HS-27A (cell line): ENCODE data around the gene SRRM2.

Experiments used
- DNase-seq: peaks from one replicate; pipeline ENCODE4 v3.0.0-alpha.2; 2012; ENCODE audit warnings: low read depth, missing footprints

Gene SRRM2

DNA sequence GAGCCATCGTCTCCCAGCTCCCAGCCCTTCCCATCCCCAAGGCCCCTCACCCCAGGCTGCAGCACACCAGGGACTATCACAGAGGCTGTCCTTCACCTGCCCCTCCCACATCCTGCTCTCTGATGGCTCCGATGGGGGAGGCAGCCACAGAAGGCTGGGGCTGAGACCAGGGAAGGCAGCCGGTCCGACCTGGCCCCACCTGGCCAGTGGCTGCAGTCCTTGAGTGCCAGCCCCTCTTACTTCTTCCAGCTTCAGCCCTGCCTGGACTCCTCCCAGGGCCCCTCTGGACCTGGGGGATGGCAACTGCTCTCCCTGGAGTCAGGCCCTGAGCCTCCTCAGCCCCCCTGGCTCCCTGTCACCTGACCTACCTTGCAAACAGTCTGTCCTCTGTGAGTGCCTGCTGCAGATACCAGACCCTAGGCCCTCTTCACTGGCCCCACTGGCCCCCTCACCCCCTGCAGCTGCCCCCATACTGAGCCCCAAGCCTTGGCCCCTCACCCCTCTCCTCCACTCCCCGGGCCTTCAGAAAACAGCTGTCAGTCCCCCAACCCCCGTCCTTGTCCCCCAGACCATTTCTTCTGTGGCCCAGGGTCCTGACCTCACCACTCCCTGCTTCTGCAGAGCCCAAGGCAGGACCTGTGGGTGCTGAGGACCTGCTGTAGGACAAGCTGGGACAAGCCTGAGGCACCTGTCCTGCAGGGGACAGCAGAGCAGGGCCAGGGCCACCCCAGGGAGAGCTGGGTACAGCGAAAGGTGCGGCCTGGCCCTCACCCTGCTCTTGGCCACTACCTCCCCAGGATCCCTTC, 12.6 kb upstream of the SRRM2 start:
- DNase-seq = no peak

- no peak for DNase-seq
Observed at GRCh38 chr16:2740476-2740875, 12.0 kb upstream of the SRRM2 start.

DNA sequence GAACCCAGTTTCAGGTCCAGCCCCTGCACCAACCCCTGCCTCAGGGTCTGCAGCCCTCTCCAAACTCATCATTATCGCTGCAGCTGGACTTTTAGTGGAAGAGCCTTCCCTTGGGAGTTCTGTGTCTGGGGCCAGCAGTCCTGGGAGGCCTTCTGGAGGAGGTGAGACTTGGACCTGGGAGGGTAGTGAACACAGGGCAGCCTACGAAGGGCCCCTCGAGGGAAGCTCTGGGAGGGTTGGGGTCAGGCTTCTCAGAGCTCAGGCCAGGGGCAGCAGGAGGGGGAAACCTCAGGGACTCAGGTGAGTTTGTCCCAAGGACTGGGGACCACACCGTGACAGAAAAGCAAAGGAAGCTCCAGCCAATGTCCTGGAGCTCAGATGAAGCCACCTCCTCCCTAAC, 11.3 kb upstream of the SRRM2 start:
- no peak for DNase-seq

DNA sequence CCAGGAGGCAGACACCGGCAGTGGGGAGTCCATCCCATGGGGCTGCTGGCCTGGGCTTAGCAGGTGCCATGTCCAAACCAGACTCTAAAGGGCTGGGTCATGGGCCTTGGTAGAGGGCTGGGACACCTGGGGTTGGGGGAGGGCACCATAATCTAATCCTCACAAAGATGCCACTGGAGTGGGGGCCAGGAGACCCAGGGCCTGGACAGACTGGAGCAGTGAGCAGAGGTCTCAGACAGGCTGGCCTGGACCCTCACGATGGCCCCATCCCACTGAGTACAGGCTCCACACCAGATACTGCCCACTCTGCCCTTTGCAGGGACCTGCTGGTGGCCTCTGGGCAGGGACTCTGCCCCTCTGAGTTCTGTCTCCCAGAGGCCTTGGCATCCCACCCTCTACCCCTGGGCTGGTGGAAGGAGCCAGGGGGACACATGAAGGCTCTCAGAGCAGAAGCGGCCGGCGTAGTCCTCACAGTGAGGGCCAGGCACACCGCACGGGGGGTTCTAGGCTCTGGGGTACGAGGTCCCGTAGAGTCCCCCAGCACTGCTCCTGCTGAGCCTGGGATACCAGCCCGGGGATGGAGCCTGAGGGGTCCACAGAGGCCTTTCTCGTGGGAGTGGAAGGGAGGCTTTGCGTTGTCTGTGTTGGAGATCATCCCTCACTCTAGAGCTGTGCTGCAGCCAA, 10.0 kb upstream of the SRRM2 start:
- no peak for DNase-seq

- no peak for DNase-seq
Observed at GRCh38 chr16:2743007-2743810, 9.2 kb upstream of the SRRM2 start.

- no peak for DNase-seq
Observed at GRCh38 chr16:2744711-2745110, 7.7 kb upstream of the SRRM2 start.

DNA sequence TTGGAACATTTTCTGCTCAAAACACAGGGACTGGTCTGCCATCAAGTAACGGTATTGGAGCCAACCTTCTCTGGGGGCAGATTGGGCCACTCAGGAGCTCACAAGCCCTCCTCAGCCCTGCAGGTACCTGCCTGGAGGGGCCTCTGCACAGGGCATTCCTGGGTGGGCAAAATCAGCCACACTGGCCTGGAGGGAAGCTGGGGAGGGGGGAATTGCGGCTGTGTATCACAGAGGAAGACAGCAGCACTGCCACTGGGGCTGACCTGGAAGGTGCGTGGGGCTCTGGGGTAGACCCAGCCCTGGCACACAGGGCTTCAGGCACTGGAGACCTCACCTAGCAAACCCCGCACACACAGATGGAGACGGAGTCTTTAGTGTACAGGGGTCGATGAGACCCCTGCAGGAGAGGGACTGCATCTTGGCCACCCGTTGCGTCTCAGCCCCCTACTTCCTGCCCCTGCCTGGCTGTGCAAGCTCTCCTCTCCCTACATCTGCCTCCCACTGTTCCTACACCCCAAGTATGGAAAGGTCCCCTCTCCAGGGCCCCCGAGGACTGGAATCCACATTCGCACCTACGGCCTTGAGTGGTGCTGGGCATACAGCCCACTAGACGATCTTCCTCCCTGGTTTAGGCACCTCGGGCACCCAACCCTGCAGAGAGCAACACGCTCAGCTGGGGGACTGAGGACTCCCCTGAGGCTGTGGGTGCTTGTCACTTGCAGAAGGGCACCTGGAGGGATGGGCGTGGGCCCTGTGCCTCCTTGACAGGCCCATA, 7.1 kb upstream of the SRRM2 start:
- DNase-seq = no peak

GRCh38 chr16:2745961-2746360, 6.5 kb upstream of the SRRM2 start:
- DNase-seq = no peak

DNA sequence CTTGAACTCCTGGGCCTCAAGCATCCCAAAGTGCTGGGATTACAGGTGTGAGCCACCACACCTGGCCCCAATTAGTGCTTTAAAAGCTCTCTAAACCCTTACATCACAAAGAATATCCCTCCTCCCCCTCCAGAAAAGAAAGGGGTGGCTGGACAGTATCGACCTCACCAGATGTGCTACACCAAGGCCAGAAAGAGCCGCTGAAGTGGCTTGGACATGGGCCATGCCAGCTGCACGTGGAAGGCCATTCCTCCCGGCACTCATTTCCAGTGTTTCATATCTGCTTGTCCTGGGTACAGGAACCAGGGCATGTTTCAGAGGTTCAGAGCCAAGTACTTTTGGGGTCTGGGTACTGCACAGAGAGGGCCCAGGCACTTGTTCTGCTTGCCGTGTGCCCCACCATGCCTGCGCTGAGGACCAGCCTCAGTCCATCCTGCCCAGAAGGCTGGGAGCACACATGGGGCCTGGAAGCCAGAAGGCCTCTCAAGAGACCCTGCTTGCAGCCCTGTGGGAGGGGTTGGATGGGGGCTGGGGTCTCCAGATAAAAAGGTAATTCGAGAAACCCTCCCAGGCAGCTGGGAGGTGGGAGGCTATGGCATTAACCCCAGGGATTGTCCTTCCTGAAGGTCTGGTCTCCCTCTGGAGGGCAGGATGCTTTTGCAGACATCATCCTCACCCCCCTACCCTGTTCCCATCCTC, 3.5 kb upstream of the SRRM2 start:
- no peak for DNase-seq

DNA sequence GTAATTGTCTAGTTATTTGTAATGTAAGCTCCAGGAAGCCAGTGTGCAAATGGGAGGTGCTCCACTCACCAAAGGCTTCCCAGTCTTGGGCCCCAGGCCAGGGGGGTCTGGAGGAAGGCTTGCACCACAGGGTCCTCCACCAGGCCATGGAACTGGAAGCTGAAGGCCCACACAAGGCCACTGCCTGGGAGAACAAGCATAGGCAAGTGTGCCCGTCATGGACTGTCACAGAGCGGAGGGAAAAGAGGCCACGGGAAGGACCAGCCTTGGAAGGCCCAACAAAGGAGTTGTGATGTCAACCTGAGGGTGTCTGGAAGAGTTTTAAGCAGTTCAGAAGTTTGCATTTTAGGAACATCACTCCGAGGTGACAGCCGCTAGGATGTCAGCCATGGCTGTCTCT, 3.0 kb upstream of the SRRM2 start:
- DNase-seq = no peak

- DNase-seq = no peak
Observed at GRCh38 chr16:2749936-2750335, 2.5 kb upstream of the SRRM2 start.

DNA sequence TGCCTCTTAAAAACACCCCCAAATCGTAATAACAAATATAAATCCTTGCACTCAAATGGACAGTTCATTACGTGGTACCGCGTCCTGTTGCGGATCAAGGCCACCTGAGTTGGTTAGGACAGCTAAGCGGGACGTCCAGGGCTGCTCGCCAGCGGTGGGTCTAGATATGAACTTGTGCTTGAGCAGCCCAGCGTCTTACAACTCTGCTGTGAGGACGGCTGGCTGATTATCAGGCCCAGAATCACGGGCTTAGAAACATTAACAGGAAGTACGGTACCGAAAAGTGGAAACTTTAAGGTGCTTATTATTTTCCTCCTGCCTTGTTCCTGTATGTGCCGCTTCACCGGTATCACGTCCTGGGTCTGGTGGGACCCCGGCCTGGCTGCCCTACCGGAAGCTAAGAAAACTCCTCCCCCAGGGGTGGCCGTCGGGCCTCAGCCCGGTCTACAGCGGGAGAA, 832 bp upstream of the SRRM2 start:
- DNase-seq = no peak

DNA sequence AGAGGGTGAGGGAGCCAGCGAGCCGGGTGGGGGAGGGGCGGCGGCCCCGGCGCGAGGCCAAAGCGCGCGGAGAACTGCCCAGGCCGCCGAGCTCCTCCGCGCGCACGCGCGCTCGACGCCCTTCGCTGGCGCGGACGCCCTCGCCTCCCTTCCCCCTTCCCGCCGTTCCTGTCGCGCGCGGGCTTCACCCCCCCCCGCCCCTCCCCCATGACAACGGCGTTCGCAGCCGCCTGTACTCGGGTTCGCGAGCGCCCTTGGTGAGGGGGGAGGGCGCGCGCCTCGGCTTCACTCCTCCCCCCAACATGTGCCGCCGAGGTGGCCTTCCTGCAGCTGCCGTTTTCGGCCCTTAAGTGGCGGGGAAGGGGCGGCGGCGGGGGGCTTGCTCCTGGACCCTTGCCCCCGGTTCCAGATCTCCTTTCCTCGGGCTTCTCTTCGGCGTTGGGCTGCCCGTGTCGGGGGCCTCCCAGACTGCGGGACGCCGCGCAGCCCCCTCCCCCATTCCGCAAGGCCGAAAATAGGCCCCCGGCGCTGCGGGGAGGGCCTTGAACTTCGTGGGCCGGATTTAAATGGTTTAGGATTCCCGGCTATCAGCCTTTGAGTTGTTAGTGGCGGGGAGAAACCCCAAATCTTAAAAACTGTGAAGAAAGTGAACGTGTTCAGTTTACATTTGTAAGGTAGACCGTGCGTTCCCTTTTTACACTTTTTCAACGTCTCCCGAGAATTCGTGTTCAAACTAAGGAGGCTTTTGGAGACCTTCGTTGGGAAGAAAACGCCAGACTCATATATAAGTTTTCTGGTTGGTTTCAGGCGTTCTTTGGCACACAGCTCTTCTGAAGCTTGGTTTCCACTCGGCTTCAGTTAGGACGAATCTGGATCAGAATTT, 653 bp downstream of the SRRM2 start:
- no peak for DNase-seq

GRCh38 chr16:2753733-2754020, 1.2 kb downstream of the SRRM2 start:
- no peak for DNase-seq

DNA sequence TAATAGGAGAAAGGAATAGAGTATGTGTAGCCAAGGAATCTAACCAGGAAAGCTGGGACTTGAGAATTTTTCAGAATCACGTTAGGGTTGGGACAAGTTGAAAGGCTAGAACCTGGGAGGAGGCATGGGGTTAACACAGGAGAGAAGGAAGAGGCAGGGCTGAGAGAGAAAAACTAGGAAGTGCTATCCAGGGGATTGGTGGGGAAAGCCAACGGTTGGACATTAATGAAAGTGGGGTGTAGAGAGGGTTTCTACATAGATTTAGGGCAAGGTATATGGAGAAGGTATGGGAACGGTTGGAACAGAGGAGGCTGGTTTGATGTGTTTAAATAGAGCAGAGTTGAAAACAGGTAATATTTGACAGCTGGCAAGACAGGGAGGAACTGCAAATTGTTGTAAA, 2.7 kb downstream of the SRRM2 start:
- no peak for DNase-seq

- DNase-seq = no peak
Observed at GRCh38 chr16:2756288-2757015, 4.0 kb downstream of the SRRM2 start.

DNA sequence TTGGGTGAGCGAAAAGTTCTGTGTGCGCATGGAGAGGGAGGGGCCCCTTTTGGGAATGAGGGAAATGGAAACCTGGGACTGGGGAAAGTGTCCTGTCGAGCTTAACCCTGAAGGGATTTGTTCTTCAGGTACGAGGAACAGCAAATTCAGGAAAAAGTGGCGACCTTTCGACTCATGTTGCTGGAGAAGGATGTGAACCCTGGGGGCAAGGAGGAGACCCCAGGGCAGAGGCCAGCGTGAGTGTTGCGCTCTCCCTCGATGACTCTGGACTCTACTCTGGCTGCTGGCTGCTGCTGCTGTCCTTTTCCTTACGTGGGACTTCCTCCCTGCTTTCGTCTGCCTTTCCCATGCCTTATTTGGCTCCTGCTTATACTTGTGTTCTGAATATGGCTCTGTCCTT, 4.9 kb downstream of the SRRM2 start:
- DNase-seq = no peak

- no peak for DNase-seq
Observed at GRCh38 chr16:2761472-2761871, 9.0 kb downstream of the SRRM2 start.

GRCh38 chr16:2761886-2762583, 9.6 kb downstream of the SRRM2 start:
- DNase-seq = no peak
